ENCODE data around the gene FILIP1.
"Not testable (repeated sequence)": the region's sequence is repeated elsewhere in the genome, so short reads cannot be mapped to it uniquely, and the experiment has no call there.

The FILIP1 gene

DNA sequence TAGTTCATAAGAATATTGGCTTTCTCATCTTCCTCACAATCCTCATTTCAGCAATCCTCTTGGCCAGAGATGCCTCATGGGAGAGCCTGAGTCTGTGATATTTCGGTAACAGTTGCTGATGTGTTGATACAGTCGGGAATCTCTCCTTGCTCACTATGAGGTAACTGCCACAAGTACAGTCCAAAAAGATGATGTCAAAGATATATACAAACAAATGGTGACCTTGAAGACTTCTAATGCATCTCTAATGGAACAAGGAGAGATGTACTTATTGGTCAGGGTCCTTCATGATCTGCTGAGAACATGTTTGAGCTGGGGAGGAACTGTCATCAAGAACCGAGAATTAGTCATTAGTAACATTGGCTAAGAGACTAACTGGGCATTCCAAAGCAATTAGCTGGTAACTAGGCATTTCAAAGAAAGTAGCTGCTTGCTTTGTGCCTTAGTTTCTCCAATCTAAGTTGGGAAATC is 56.1 kb downstream of the FILIP1 start:
- no peaks in the 10 kb centered on the region for H3K9me3 Mint-ChIP-seq
- H3K27ac Mint-ChIP-seq (ENCODE audit: low read depth) = no peak overlapping the region
- no peaks in the 10 kb centered on the region for H3K36me3 Mint-ChIP-seq (ENCODE audit: insufficient read depth)
- no peak overlapping the region for H3K4me3 Mint-ChIP-seq
- no peak for ATAC-seq (replicated peaks; ENCODE audit: extremely low read depth, poor library complexity, severe bottlenecking)
- H3K27me3 Mint-ChIP-seq = peaks cover 8% of the 10 kb centered on the region
- no peaks in the 10 kb centered on the region for H3K4me1 Mint-ChIP-seq
- DNase-seq (ENCODE audit: low spot score in 2 of 2) = no peak

DNA sequence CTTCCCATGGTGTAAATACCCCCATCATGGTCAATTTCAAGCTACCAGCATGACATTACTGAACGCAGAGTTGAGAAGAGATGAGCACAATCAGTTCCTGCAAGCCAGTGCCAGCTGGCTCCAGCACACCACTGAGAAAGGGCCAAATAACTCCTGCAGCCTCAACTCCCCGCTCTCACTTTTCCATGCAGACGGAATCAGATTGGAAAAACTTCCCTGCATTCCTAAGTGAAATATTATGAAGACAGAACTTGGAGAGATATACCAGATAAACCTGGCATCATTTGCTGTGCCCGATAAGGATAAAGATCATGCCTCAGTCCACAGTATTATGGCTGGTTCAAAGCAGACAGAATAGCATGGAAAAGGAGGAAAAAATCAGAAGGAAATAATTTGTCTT is 56.7 kb downstream of the FILIP1 start:
- Mint-ChIP-seq H3K4me1 (no peaks in the 10 kb centered on the region), H3K9me3 (no peaks in the 10 kb centered on the region), H3K36me3 (ENCODE audit: insufficient read depth) (no peaks in the 10 kb centered on the region), H3K27me3 (peaks cover 8% of the 10 kb centered on the region), H3K27ac (ENCODE audit: low read depth) (no peak overlapping the region), H3K4me3 (no peak overlapping the region)
- no peak for DNase-seq (ENCODE audit: low spot score in 2 of 2)
- no peak for ATAC-seq (replicated peaks; ENCODE audit: extremely low read depth, poor library complexity, severe bottlenecking)

GRCh38 chr6:75432809-75433208 is 60.8 kb downstream of the FILIP1 start:
- ATAC-seq (replicated peaks; ENCODE audit: extremely low read depth, poor library complexity, severe bottlenecking); H3K4me3 Mint-ChIP-seq; DNase-seq (ENCODE audit: low spot score in 2 of 2); H3K27ac Mint-ChIP-seq (ENCODE audit: low read depth); H3K36me3 Mint-ChIP-seq (ENCODE audit: insufficient read depth); H3K4me1 Mint-ChIP-seq; H3K27me3 Mint-ChIP-seq; H3K9me3 Mint-ChIP-seq: not testable (repeated sequence)

- DNase-seq (ENCODE audit: low spot score in 2 of 2) (no peak), ATAC-seq (replicated peaks; ENCODE audit: extremely low read depth, poor library complexity, severe bottlenecking) (no peak)
- Mint-ChIP-seq H3K27me3 (peaks cover 8% of the 10 kb centered on the region), H3K4me1 (no peaks in the 10 kb centered on the region), H3K4me3 (no peak overlapping the region), H3K36me3 (ENCODE audit: insufficient read depth) (no peaks in the 10 kb centered on the region), H3K9me3 (no peaks in the 10 kb centered on the region), H3K27ac (ENCODE audit: low read depth) (no peak overlapping the region)
These were observed 62.2 kb downstream of the FILIP1 start for GRCh38 chr6:75431379-75431778.

- H3K27ac Mint-ChIP-seq (ENCODE audit: low read depth) = no peak overlapping the region
- ATAC-seq (replicated peaks; ENCODE audit: extremely low read depth, poor library complexity, severe bottlenecking) (no peak), DNase-seq (ENCODE audit: low spot score in 2 of 2) (no peak)
- H3K4me1 Mint-ChIP-seq = no peaks in the 10 kb centered on the region
- no peaks in the 10 kb centered on the region for H3K9me3 Mint-ChIP-seq
- H3K27me3 Mint-ChIP-seq = peaks cover 8% of the 10 kb centered on the region
- H3K4me3 Mint-ChIP-seq = no peak overlapping the region
- H3K36me3 Mint-ChIP-seq (ENCODE audit: insufficient read depth) = no peaks in the 10 kb centered on the region
These were observed 62.8 kb downstream of the FILIP1 start for GRCh38 chr6:75430631-75431325.

DNA sequence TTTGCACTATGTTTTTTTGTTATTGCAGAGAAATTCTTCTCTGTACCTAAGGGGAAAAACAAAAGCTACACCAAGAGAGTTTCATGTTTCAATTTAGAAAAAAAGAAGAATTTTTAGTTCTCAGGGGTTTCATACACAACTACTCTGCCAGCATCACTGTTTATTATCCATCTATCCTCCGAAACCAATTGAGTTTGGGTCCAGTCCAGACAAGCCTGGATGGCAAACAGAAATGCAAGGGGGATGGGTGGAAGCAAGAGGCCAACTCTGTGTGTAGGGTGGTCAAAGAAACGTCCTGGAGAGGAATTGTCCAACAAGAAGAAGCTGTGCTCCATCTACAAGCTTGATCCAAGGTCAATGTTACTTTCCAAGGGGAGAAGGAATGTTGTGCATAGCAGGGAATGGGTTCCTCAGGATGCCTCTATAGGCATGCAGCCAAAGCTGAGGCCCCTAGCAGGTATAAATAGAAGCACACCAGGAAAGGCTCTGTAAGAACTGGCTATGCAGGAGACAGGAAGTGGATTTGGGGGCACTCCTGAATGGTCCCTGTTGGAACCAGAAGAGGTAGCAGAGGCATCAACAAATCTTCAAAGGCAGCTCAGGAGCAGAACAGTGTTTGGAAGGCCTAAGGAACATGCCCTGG is 64.4 kb downstream of the FILIP1 start:
- ATAC-seq (replicated peaks; ENCODE audit: extremely low read depth, poor library complexity, severe bottlenecking) = no peak
- Mint-ChIP-seq H3K9me3 (no peaks in the 10 kb centered on the region), H3K4me3 (no peak overlapping the region), H3K27me3 (no peaks in the 10 kb centered on the region), H3K27ac (ENCODE audit: low read depth) (no peak overlapping the region), H3K4me1 (peaks cover 9% of the 10 kb centered on the region), H3K36me3 (ENCODE audit: insufficient read depth) (no peaks in the 10 kb centered on the region)
- no peak for DNase-seq (ENCODE audit: low spot score in 2 of 2)

DNA sequence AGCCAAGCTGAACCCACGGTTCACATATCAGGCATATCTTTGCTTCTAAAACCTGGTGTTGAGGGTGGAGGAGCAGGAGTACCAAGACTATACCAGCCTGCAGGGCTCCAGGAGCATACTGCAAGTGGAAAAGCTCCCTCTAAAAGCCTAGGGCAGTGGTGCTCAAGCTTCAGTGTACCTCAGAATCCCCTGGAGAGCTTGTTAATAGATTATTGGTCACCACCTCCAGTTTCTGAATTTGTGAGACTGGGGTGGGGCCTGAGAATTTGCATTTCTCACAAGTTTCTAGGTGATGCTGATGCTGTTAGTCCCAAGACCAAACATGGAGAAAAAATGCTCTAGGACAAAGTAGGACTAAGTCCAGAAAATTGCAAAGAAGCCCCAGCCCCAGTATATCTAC is 65.4 kb downstream of the FILIP1 start:
- H3K4me3 Mint-ChIP-seq = no peak overlapping the region
- H3K36me3 Mint-ChIP-seq (ENCODE audit: insufficient read depth) = no peaks in the 10 kb centered on the region
- H3K27me3 Mint-ChIP-seq = no peaks in the 10 kb centered on the region
- H3K9me3 Mint-ChIP-seq = no peaks in the 10 kb centered on the region
- H3K4me1 Mint-ChIP-seq = peaks cover 9% of the 10 kb centered on the region
- DNase-seq (ENCODE audit: low spot score in 2 of 2) (no peak), ATAC-seq (replicated peaks; ENCODE audit: extremely low read depth, poor library complexity, severe bottlenecking) (no peak)
- H3K27ac Mint-ChIP-seq (ENCODE audit: low read depth) = no peak overlapping the region

GRCh38 chr6:75427329-75427728 is 66.3 kb downstream of the FILIP1 start:
- Mint-ChIP-seq H3K4me1 (peaks cover 9% of the 10 kb centered on the region), H3K27ac (ENCODE audit: low read depth) (no peak overlapping the region), H3K27me3 (no peaks in the 10 kb centered on the region), H3K36me3 (ENCODE audit: insufficient read depth) (no peaks in the 10 kb centered on the region), H3K4me3 (no peak overlapping the region), H3K9me3 (no peaks in the 10 kb centered on the region)
- no peak for DNase-seq (ENCODE audit: low spot score in 2 of 2)
- ATAC-seq (replicated peaks; ENCODE audit: extremely low read depth, poor library complexity, severe bottlenecking) = no peak

DNA sequence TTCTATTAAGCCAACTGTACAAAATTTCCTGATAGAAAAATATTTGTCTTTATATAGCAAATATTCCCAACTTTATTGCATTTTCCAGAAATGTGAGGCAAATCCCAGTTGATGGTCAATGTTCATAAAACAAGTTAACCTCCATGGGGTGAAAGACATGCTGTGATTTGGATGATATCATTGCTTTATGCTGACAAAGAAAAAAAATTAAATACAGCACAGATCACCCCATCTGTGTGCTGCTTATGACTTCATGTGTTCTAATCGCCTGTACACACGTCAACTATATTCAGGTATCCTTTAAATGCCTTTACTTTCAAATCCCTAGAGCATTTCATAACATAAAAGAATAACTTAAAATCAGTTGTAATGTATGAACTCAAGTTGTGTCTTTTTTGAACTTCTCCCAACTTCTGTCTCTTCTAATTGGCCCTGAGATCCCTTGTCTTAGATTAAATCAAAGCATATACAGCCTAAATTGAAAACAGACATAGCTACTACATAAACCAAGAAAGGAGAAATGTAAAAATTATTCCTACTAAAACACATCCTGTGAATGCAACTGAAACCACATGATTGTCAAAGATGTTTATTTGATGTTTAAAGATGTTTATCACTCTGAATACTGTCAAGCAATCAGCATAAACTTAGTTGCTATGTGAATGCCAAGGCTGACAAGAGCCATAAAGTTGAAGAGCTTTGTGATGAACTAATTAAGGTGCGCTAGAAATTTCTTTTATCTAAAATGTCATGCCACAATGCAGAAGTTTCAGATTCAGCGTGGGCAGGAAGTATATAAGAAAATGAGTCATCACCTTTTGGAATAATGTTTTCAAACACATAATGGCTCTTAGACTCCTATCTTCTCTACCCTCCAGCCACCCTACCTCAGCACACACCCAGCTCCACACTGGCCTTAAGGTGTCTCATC is 68.7 kb downstream of the FILIP1 start:
- peaks cover 9% of the 10 kb centered on the region for H3K4me1 Mint-ChIP-seq

GRCh38 chr6:75423386-75423785 is 70.2 kb downstream of the FILIP1 start:
- H3K36me3 Mint-ChIP-seq (ENCODE audit: insufficient read depth) = no peaks in the 10 kb centered on the region

More for the DNA sequence above, 68.7 kb downstream of the FILIP1 start:
- ATAC-seq (replicated peaks; ENCODE audit: extremely low read depth, poor library complexity, severe bottlenecking) (no peak), DNase-seq (ENCODE audit: low spot score in 2 of 2) (no peak)
- H3K36me3 Mint-ChIP-seq (ENCODE audit: insufficient read depth) = no peaks in the 10 kb centered on the region
- H3K4me3 Mint-ChIP-seq = no peak overlapping the region
- no peaks in the 10 kb centered on the region for H3K9me3 Mint-ChIP-seq
- no peak overlapping the region for H3K27ac Mint-ChIP-seq (ENCODE audit: low read depth)
- H3K27me3 Mint-ChIP-seq = no peaks in the 10 kb centered on the region

GRCh38 chr6:75422024-75422639 is 71.5 kb downstream of the FILIP1 start:
- peaks cover 9% of the 10 kb centered on the region for H3K4me1 Mint-ChIP-seq
- DNase-seq (ENCODE audit: low spot score in 2 of 2) = no peak
- no peak overlapping the region for H3K27ac Mint-ChIP-seq (ENCODE audit: low read depth)
- H3K27me3 Mint-ChIP-seq = peaks cover 12% of the 10 kb centered on the region
- H3K9me3 Mint-ChIP-seq = no peaks in the 10 kb centered on the region
- no peak overlapping the region for H3K4me3 Mint-ChIP-seq
- no peaks in the 10 kb centered on the region for H3K36me3 Mint-ChIP-seq (ENCODE audit: insufficient read depth)
- ATAC-seq (replicated peaks; ENCODE audit: extremely low read depth, poor library complexity, severe bottlenecking) = no peak

More at GRCh38 chr6:75423386-75423785, 70.2 kb downstream of the FILIP1 start:
- DNase-seq (ENCODE audit: low spot score in 2 of 2) = no peak
- Mint-ChIP-seq H3K27me3 (peaks cover 2% of the 10 kb centered on the region), H3K27ac (ENCODE audit: low read depth) (no peak overlapping the region), H3K9me3 (no peaks in the 10 kb centered on the region), H3K4me3 (no peak overlapping the region), H3K4me1 (peaks cover 9% of the 10 kb centered on the region)
- no peak for ATAC-seq (replicated peaks; ENCODE audit: extremely low read depth, poor library complexity, severe bottlenecking)

DNA sequence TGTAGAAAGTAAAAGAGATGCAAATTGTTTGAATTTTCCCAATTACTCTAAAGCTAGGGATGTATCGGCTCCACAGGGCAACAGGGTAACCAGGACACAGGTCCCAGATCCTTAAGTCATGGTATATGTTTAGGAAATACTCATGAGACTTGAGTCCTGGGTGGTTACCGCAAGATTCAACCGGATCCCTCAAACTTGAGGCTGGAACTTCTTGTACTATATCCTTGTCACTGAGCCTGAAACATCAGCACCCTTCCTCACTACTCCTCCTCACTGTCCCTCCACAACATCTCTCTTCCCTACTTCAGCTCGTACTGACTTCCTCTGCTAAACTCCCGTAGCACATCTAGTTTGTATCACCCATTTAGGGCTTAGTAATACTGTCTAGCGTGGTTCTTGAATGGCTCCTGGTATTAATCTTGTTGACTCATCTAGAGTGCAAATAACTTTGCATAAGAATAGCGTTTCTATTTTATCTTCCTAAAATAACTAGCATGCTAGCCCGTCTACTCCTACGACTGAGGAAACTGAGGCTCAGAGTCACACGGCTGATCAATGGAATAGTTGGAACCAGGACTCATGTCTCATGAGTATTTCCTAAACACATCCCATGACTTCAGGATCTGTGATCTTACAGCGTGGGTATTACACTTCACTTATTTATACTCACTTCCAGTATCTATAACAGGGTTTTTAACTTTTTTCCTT is 72.1 kb downstream of the FILIP1 start:
- Mint-ChIP-seq H3K27ac (ENCODE audit: low read depth) (no peak overlapping the region), H3K4me1 (peaks cover 9% of the 10 kb centered on the region), H3K27me3 (peaks cover 12% of the 10 kb centered on the region), H3K36me3 (ENCODE audit: insufficient read depth) (no peaks in the 10 kb centered on the region), H3K9me3 (no peaks in the 10 kb centered on the region), H3K4me3 (no peak overlapping the region)
- DNase-seq (ENCODE audit: low spot score in 2 of 2) (no peak), ATAC-seq (replicated peaks; ENCODE audit: extremely low read depth, poor library complexity, severe bottlenecking) (no peak)
